Activated CD8-positive, alpha-beta T cell treated with anti-CD3 and anti-CD28 coated beads for 36 hours (primary cell): Measurements from ENCODE around the gene SCGB3A2. TPM values are rescaled to one million over a fixed set of nuclear protein-coding genes. Genes with fewer than 3 reads are reported as not detected.
"Not testable (repeated sequence)": the region's sequence is repeated elsewhere in the genome, so short reads cannot be mapped to it uniquely, and the experiment has no call there.

Source experiments
- ATAC-seq: fragments of 200-7000 bp; cut with Tn5 transposase; one replicate; pipeline ENCODE4 v1.10.0; 2021; ENCODE audit warnings: mild to moderate bottlenecking, moderate library complexity
- CTCF ChIA-PET: fragments of 350-600 bp; sonication (Branson Sonifier 250); formaldehyde crosslinking; loops from one replicate; lab custom pipeline; 2021; ENCODE audit warnings: antibody characterized with exemption; lab: Charles Lee
- POLR2A ChIA-PET: fragments of 350-600 bp; sonication (Branson Sonifier 250); formaldehyde crosslinking; loops from one replicate; lab custom pipeline; 2021; ENCODE audit warnings: antibody characterized with exemption; lab: Charles Lee
- DNase-seq: peaks from one replicate; pipeline ENCODE4 v3.0.0-alpha.2; 2020
- H3K27ac Mint-ChIP-seq: one replicate; pipeline ENCODE4 v1.8.0; 2021; ENCODE audit warnings: mild to moderate bottlenecking, mixed read lengths
- H3K27me3 Mint-ChIP-seq: one replicate; pipeline ENCODE4 v1.8.0; 2021; ENCODE audit warnings: mixed read lengths
- H3K36me3 Mint-ChIP-seq: one replicate; pipeline ENCODE4 v1.8.0; 2021; ENCODE audit warnings: low read depth, mixed read lengths
- H3K4me1 Mint-ChIP-seq: one replicate; pipeline ENCODE4 v1.8.0; 2021; ENCODE audit warnings: low read depth, mixed read lengths
- H3K4me3 Mint-ChIP-seq: one replicate; pipeline ENCODE4 v1.8.0; 2021; ENCODE audit warnings: mild to moderate bottlenecking, moderate library complexity, mixed read lengths
- H3K9me3 Mint-ChIP-seq: one replicate; pipeline ENCODE4 v1.8.0; 2021; ENCODE audit warnings: mixed read lengths
- intact Hi-C: fragments of 100-400 bp; cut with micrococcal nuclease; formaldehyde crosslinking; loops from one replicate; pipeline ENCODE4 v1.10.0; 2022
- total RNA-seq, 2 experiments: library from RNA; stranded (reverse); gene quantifications; one replicate each; pipeline ENCODE4 v1.2.3, GENCODE V29; 2021
- TF ChIP-seq, protein P1 (sequence below): fragments of 200-600 bp; IDR thresholded peaks from one replicate; pipeline ENCODE4 v1.8.0; 2022; ENCODE audit warnings: antibody characterized with exemption, mild to moderate bottlenecking

Gene SCGB3A2
- total RNA-seq, 2 experiments from 2014 or later: not detected

DNA sequence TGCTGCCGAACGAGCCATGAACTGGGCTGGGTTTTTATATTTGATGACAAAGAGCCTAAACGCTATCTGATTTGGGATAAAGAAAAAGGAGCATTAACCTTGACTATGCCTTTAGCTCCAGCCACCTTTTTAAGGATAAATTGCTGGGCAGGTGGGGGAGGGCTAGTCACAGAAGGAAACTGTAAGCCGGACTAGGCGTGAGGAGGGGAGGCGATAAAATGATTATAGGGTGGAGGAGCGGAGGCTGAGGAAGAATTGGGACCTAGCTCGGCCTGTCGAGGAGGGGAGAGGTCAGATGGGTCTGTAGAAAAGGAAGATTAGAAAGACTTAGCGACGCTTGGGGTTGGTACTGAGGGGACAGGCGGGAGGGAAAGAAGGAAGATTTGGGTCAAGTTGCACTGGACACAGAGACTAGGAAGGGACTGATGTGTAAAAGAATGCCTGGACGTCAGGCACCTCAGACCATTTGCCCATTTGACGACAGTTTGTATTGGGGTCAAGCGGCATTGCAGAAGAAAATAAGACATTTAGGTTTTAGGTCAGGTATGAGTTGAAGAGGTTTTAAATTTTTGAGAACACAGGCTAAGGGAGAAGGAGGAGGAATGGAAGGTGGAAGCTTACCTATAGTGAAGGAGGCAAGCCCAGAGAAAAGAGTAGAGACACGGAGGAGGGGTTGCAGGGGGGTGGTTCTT lies 5.6 kb upstream of the SCGB3A2 start:
- H3K27me3 Mint-ChIP-seq, POLR2A ChIA-PET, intact Hi-C loops, CTCF ChIA-PET, H3K27ac Mint-ChIP-seq, H3K36me3 Mint-ChIP-seq, H3K4me3 Mint-ChIP-seq, ATAC-seq, DNase-seq, H3K4me1 Mint-ChIP-seq, H3K9me3 Mint-ChIP-seq: not testable (repeated sequence)

DNA sequence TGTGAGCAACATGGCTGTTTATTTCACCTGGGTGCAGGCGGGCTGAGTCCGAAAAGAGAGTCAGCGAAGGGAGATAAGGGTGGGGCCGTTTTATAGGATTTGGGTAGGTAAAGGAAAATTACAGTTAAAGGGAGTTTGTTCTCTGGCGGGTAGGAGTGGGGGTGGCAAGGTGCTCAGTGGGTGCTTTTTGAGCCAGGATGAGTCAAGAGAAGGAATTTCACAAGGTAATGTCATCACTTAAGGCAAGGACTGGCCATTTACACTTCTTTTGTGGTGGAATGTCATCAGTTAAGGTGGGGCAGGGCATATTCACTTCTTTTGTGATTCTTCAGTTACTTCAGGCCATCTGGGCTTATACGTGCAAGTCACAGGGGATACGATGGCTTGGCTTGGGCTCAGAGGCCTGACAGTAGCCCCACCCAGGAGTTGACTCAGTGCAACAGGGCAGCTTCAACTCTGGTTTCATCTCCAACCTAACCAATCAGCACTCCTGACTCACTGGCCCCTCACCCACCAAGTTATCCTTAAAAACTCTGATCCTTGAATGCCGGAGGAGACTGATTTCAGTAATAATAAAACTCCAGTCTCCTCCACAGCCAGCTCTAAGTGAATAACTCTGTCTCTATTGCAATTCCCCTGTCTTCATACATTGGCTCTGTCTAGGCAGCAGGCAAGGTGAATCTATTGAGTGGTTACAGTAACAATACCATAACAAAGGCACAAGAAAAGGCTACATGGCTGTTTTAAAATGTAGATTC lies 4.2 kb upstream of the SCGB3A2 start:
- H3K27ac Mint-ChIP-seq, H3K4me3 Mint-ChIP-seq, H3K4me1 Mint-ChIP-seq, H3K36me3 Mint-ChIP-seq, DNase-seq, H3K9me3 Mint-ChIP-seq, POLR2A ChIA-PET, CTCF ChIA-PET, H3K27me3 Mint-ChIP-seq, intact Hi-C loops, ATAC-seq: not testable (repeated sequence)

GRCh38 chr5:147874910-147875367 lies 3.6 kb upstream of the SCGB3A2 start:
- ATAC-seq (no peak), DNase-seq (no peak)
- POLR2A ChIA-PET: no interaction called here
- TF ChIP-seq, protein P1, sequence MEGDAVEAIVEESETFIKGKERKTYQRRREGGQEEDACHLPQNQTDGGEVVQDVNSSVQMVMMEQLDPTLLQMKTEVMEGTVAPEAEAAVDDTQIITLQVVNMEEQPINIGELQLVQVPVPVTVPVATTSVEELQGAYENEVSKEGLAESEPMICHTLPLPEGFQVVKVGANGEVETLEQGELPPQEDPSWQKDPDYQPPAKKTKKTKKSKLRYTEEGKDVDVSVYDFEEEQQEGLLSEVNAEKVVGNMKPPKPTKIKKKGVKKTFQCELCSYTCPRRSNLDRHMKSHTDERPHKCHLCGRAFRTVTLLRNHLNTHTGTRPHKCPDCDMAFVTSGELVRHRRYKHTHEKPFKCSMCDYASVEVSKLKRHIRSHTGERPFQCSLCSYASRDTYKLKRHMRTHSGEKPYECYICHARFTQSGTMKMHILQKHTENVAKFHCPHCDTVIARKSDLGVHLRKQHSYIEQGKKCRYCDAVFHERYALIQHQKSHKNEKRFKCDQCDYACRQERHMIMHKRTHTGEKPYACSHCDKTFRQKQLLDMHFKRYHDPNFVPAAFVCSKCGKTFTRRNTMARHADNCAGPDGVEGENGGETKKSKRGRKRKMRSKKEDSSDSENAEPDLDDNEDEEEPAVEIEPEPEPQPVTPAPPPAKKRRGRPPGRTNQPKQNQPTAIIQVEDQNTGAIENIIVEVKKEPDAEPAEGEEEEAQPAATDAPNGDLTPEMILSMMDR: no peak
- H3K27me3 Mint-ChIP-seq: peaks cover 1% of the 10 kb centered on the region
- H3K4me3 Mint-ChIP-seq: no peak overlapping the region
- H3K9me3 Mint-ChIP-seq: no peaks in the 10 kb centered on the region
- no peaks in the 10 kb centered on the region for H3K36me3 Mint-ChIP-seq
- no peaks in the 10 kb centered on the region for H3K4me1 Mint-ChIP-seq
- CTCF ChIA-PET: no interaction called here
- intact Hi-C loops: no loop called here
- no peak overlapping the region for H3K27ac Mint-ChIP-seq

DNA sequence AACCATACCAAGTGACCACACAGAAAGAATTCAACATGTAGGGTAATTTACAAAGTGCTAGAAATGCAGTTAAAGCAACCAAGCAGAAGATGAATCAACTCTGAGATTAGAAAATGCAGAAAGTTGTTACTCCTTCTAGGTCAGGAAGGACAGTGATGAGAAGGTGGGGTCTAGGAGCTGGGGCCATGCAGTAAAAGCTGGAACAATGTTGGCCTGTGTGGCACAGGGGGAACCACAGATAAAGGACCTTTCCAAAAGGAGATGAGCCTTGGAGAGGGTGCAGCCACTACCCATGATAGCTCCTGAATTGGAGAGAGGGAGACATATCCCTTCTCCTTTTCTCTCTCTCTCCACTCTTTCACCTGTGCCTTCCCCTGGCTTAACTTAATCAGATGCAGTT lies 2.4 kb upstream of the SCGB3A2 start:
- Mint-ChIP-seq H3K27me3 (peaks cover 1% of the 10 kb centered on the region), H3K4me3 (no peak overlapping the region), H3K4me1 (no peaks in the 10 kb centered on the region), H3K36me3 (no peaks in the 10 kb centered on the region), H3K27ac (no peak overlapping the region), H3K9me3 (no peaks in the 10 kb centered on the region)
- DNase-seq (no peak), ATAC-seq (no peak)
- TF ChIP-seq, protein P1: no peak
- intact Hi-C loops: no loop called here
- POLR2A ChIA-PET: no interaction called here
- CTCF ChIA-PET: interaction anchor here (1.2 kb wide), 1 partner anchor 19 kb away, joined by 3 read pairs; no protein-coding TSS in a partner anchor

- no peak overlapping the region for H3K27ac Mint-ChIP-seq
- H3K9me3 Mint-ChIP-seq: no peaks in the 10 kb centered on the region
- H3K27me3 Mint-ChIP-seq: peaks cover 1% of the 10 kb centered on the region
- intact Hi-C loops: no loop called here
- ATAC-seq: no peak
- TF ChIP-seq, protein P1: no peak
- ChIA-PET CTCF (interaction anchor here (1.2 kb wide), 1 partner anchor 19 kb away, joined by 3 read pairs; no protein-coding TSS in a partner anchor), POLR2A (no interaction called here)
- no peak overlapping the region for H3K4me3 Mint-ChIP-seq
- DNase-seq: no peak
- no peaks in the 10 kb centered on the region for H3K4me1 Mint-ChIP-seq
- no peaks in the 10 kb centered on the region for H3K36me3 Mint-ChIP-seq
Observed at GRCh38 chr5:147876626-147877025, 1.9 kb upstream of the SCGB3A2 start.

GRCh38 chr5:147879784-147880183 lies 1.3 kb downstream of the SCGB3A2 start:
- Mint-ChIP-seq H3K27me3 (peaks cover 3% of the 10 kb centered on the region), H3K36me3 (no peaks in the 10 kb centered on the region), H3K4me1 (no peaks in the 10 kb centered on the region), H3K4me3 (no peak overlapping the region), H3K27ac (no peak overlapping the region), H3K9me3 (no peaks in the 10 kb centered on the region)
- DNase-seq (no peak), ATAC-seq (no peak)
- intact Hi-C loops: no loop called here
- CTCF ChIA-PET: interaction anchor here (1.1 kb wide), 1 partner anchor 22 kb away, joined by 4 read pairs; no protein-coding TSS in a partner anchor
- TF ChIP-seq, protein P1: no peak
- POLR2A ChIA-PET: no interaction called here
